DOHH2 (cell line): ENCODE measurements around the gene HDAC4.

Experiments used
- CTCF ChIP-seq: fragments of 200-600 bp; sonication (generic); IDR thresholded peaks from one replicate; pipeline ENCODE4 v1.5.1; 2014; ENCODE audit warnings: antibody characterized with exemption, mild to moderate bottlenecking, low read depth, low read length; ENCODE audit not compliant: poor library complexity, severe bottlenecking
- EZH2phosphoT487 ChIP-seq: fragments of 200-600 bp; sonication (generic); IDR thresholded peaks from 2 replicates; pipeline ENCODE4 v1.6.1; 2017; ENCODE audit warnings: borderline replicate concordance, mild to moderate bottlenecking, antibody characterized with exemption, low read length, moderate library complexity, mixed read lengths

GRCh38 chr2:239159476-239159911, 241.3 kb downstream of the HDAC4 start:
- TF ChIP-seq CTCF = no peak
- TF ChIP-seq EZH2phosphoT487 = no peak
